ENCODE results near the gene PLPP4.

The PLPP4 gene

GRCh38 chr10:120543291-120543690 is 86.3 kb downstream of the PLPP4 start:
- H3K36me3 ChIP-seq (ENCODE audit: control insufficient read depth, insufficient read depth, low read length), result no peaks in the 10 kb centered on the region
- no peaks in the 10 kb centered on the region for H3K4me1 ChIP-seq (ENCODE audit: control insufficient read depth, insufficient read depth, low read length)
- H3K27ac ChIP-seq (ENCODE audit: low read depth, low read length), result no peak overlapping the region
- H3K4me3 ChIP-seq (ENCODE audit: low read length), result no peak overlapping the region
- H3K27me3 ChIP-seq (ENCODE audit: control insufficient read depth, insufficient read depth, low read length), result no peaks in the 10 kb centered on the region
- H3K9ac ChIP-seq (ENCODE audit: low read length), result no peak overlapping the region

- Histone ChIP-seq H3K27me3 (ENCODE audit: control insufficient read depth, insufficient read depth, low read length) (no peaks in the 10 kb centered on the region), H3K27ac (ENCODE audit: low read depth, low read length) (no peak overlapping the region), H3K4me3 (ENCODE audit: low read length) (no peak overlapping the region), H3K36me3 (ENCODE audit: control insufficient read depth, insufficient read depth, low read length) (no peaks in the 10 kb centered on the region), H3K9ac (ENCODE audit: low read length) (no peak overlapping the region), H3K4me1 (ENCODE audit: control insufficient read depth, insufficient read depth, low read length) (no peaks in the 10 kb centered on the region)
Measured at GRCh38 chr10:120548210-120548609, 91.2 kb downstream of the PLPP4 start.

- Histone ChIP-seq H3K27me3 (ENCODE audit: control insufficient read depth, insufficient read depth, low read length) (no peaks in the 10 kb centered on the region), H3K4me3 (ENCODE audit: low read length) (no peak overlapping the region), H3K9ac (ENCODE audit: low read length) (no peak overlapping the region), H3K4me1 (ENCODE audit: control insufficient read depth, insufficient read depth, low read length) (no peaks in the 10 kb centered on the region), H3K36me3 (ENCODE audit: control insufficient read depth, insufficient read depth, low read length) (no peaks in the 10 kb centered on the region), H3K27ac (ENCODE audit: low read depth, low read length) (no peak overlapping the region)
Measured at GRCh38 chr10:120552262-120552661, 95.2 kb downstream of the PLPP4 start.

GRCh38 chr10:120553911-120554310 is 96.9 kb downstream of the PLPP4 start:
- H3K27ac ChIP-seq (ENCODE audit: low read depth, low read length), result no peak overlapping the region
- H3K9ac ChIP-seq (ENCODE audit: low read length), result no peak overlapping the region
- no peaks in the 10 kb centered on the region for H3K36me3 ChIP-seq (ENCODE audit: control insufficient read depth, insufficient read depth, low read length)
- H3K4me3 ChIP-seq (ENCODE audit: low read length), result no peak overlapping the region
- H3K4me1 ChIP-seq (ENCODE audit: control insufficient read depth, insufficient read depth, low read length), result no peaks in the 10 kb centered on the region
- no peaks in the 10 kb centered on the region for H3K27me3 ChIP-seq (ENCODE audit: control insufficient read depth, insufficient read depth, low read length)

GRCh38 chr10:120555436-120555835 is 98.4 kb downstream of the PLPP4 start:
- no peak overlapping the region for H3K9ac ChIP-seq (ENCODE audit: low read length)

GRCh38 chr10:120555842-120556532 is 99.0 kb downstream of the PLPP4 start:
- H3K36me3 ChIP-seq (ENCODE audit: control insufficient read depth, insufficient read depth, low read length), result no peaks in the 10 kb centered on the region
- H3K4me3 ChIP-seq (ENCODE audit: low read length), result no peak overlapping the region
- H3K9ac ChIP-seq (ENCODE audit: low read length), result no peak overlapping the region
- H3K27ac ChIP-seq (ENCODE audit: low read depth, low read length), result no peak overlapping the region
- H3K4me1 ChIP-seq (ENCODE audit: control insufficient read depth, insufficient read depth, low read length), result no peaks in the 10 kb centered on the region
- no peaks in the 10 kb centered on the region for H3K27me3 ChIP-seq (ENCODE audit: control insufficient read depth, insufficient read depth, low read length)

More at GRCh38 chr10:120555436-120555835, 98.4 kb downstream of the PLPP4 start:
- Histone ChIP-seq H3K27me3 (ENCODE audit: control insufficient read depth, insufficient read depth, low read length) (no peaks in the 10 kb centered on the region), H3K27ac (ENCODE audit: low read depth, low read length) (no peak overlapping the region), H3K36me3 (ENCODE audit: control insufficient read depth, insufficient read depth, low read length) (no peaks in the 10 kb centered on the region), H3K4me3 (ENCODE audit: low read length) (no peak overlapping the region), H3K4me1 (ENCODE audit: control insufficient read depth, insufficient read depth, low read length) (no peaks in the 10 kb centered on the region)

- H3K4me3 ChIP-seq (ENCODE audit: low read length), result no peak overlapping the region
- H3K27me3 ChIP-seq (ENCODE audit: control insufficient read depth, insufficient read depth, low read length), result no peaks in the 10 kb centered on the region
- H3K27ac ChIP-seq (ENCODE audit: low read depth, low read length), result no peak overlapping the region
- no peaks in the 10 kb centered on the region for H3K4me1 ChIP-seq (ENCODE audit: control insufficient read depth, insufficient read depth, low read length)
- no peak overlapping the region for H3K9ac ChIP-seq (ENCODE audit: low read length)
- H3K36me3 ChIP-seq (ENCODE audit: control insufficient read depth, insufficient read depth, low read length), result no peaks in the 10 kb centered on the region
Measured at GRCh38 chr10:120557311-120557710, 100.3 kb downstream of the PLPP4 start.

GRCh38 chr10:120559800-120560199 is 102.8 kb downstream of the PLPP4 start:
- Histone ChIP-seq H3K9ac (ENCODE audit: low read length) (no peak overlapping the region), H3K4me3 (ENCODE audit: low read length) (no peak overlapping the region), H3K36me3 (ENCODE audit: control insufficient read depth, insufficient read depth, low read length) (no peaks in the 10 kb centered on the region), H3K4me1 (ENCODE audit: control insufficient read depth, insufficient read depth, low read length) (no peaks in the 10 kb centered on the region), H3K27ac (ENCODE audit: low read depth, low read length) (no peak overlapping the region), H3K27me3 (ENCODE audit: control insufficient read depth, insufficient read depth, low read length) (no peaks in the 10 kb centered on the region)

- no peaks in the 10 kb centered on the region for H3K36me3 ChIP-seq (ENCODE audit: control insufficient read depth, insufficient read depth, low read length)
- no peaks in the 10 kb centered on the region for H3K4me1 ChIP-seq (ENCODE audit: control insufficient read depth, insufficient read depth, low read length)
- no peaks in the 10 kb centered on the region for H3K27me3 ChIP-seq (ENCODE audit: control insufficient read depth, insufficient read depth, low read length)
- H3K9ac ChIP-seq (ENCODE audit: low read length), result no peak overlapping the region
- no peak overlapping the region for H3K4me3 ChIP-seq (ENCODE audit: low read length)
- H3K27ac ChIP-seq (ENCODE audit: low read depth, low read length), result no peak overlapping the region
Measured at GRCh38 chr10:120562956-120563355, 105.9 kb downstream of the PLPP4 start.

GRCh38 chr10:120570418-120570817 is 113.4 kb downstream of the PLPP4 start:
- no peaks in the 10 kb centered on the region for H3K4me1 ChIP-seq (ENCODE audit: control insufficient read depth, insufficient read depth, low read length)
- H3K4me3 ChIP-seq (ENCODE audit: low read length), result no peak overlapping the region
- H3K27ac ChIP-seq (ENCODE audit: low read depth, low read length), result no peak overlapping the region
- no peaks in the 10 kb centered on the region for H3K27me3 ChIP-seq (ENCODE audit: control insufficient read depth, insufficient read depth, low read length)
- H3K9ac ChIP-seq (ENCODE audit: low read length), result no peak overlapping the region
- no peaks in the 10 kb centered on the region for H3K36me3 ChIP-seq (ENCODE audit: control insufficient read depth, insufficient read depth, low read length)

GRCh38 chr10:120571266-120571665 is 114.2 kb downstream of the PLPP4 start:
- no peak overlapping the region for H3K4me3 ChIP-seq (ENCODE audit: low read length)
- no peaks in the 10 kb centered on the region for H3K36me3 ChIP-seq (ENCODE audit: control insufficient read depth, insufficient read depth, low read length)
- H3K4me1 ChIP-seq (ENCODE audit: control insufficient read depth, insufficient read depth, low read length), result no peaks in the 10 kb centered on the region
- no peak overlapping the region for H3K9ac ChIP-seq (ENCODE audit: low read length)
- no peak overlapping the region for H3K27ac ChIP-seq (ENCODE audit: low read depth, low read length)
- no peaks in the 10 kb centered on the region for H3K27me3 ChIP-seq (ENCODE audit: control insufficient read depth, insufficient read depth, low read length)

- no peak overlapping the region for H3K4me3 ChIP-seq (ENCODE audit: low read length)
- H3K4me1 ChIP-seq (ENCODE audit: control insufficient read depth, insufficient read depth, low read length), result no peaks in the 10 kb centered on the region
- H3K36me3 ChIP-seq (ENCODE audit: control insufficient read depth, insufficient read depth, low read length), result no peaks in the 10 kb centered on the region
- no peak overlapping the region for H3K27ac ChIP-seq (ENCODE audit: low read depth, low read length)
- H3K27me3 ChIP-seq (ENCODE audit: control insufficient read depth, insufficient read depth, low read length), result no peaks in the 10 kb centered on the region
- no peak overlapping the region for H3K9ac ChIP-seq (ENCODE audit: low read length)
Measured at GRCh38 chr10:120572307-120572706, 115.3 kb downstream of the PLPP4 start.

- Histone ChIP-seq H3K27ac (ENCODE audit: low read depth, low read length) (no peak overlapping the region), H3K36me3 (ENCODE audit: control insufficient read depth, insufficient read depth, low read length) (no peaks in the 10 kb centered on the region), H3K4me1 (ENCODE audit: control insufficient read depth, insufficient read depth, low read length) (no peaks in the 10 kb centered on the region), H3K4me3 (ENCODE audit: low read length) (no peak overlapping the region), H3K9ac (ENCODE audit: low read length) (no peak overlapping the region), H3K27me3 (ENCODE audit: control insufficient read depth, insufficient read depth, low read length) (no peaks in the 10 kb centered on the region)
Measured at GRCh38 chr10:120573355-120573754, 116.3 kb downstream of the PLPP4 start.

All from rectal smooth muscle tissue (tissue), 1 donor.